ENCODE results near the gene MINK1. TPM values are rescaled to one million over a fixed set of nuclear protein-coding genes. Genes with fewer than 3 reads are reported as not detected.
"Not testable (repeated sequence)": the region's sequence is repeated elsewhere in the genome, so short reads cannot be mapped to it uniquely, and the experiment has no call there.

Gene MINK1
- total RNA-seq, 1 experiment from 2014 or later = 160 TPM

DNA sequence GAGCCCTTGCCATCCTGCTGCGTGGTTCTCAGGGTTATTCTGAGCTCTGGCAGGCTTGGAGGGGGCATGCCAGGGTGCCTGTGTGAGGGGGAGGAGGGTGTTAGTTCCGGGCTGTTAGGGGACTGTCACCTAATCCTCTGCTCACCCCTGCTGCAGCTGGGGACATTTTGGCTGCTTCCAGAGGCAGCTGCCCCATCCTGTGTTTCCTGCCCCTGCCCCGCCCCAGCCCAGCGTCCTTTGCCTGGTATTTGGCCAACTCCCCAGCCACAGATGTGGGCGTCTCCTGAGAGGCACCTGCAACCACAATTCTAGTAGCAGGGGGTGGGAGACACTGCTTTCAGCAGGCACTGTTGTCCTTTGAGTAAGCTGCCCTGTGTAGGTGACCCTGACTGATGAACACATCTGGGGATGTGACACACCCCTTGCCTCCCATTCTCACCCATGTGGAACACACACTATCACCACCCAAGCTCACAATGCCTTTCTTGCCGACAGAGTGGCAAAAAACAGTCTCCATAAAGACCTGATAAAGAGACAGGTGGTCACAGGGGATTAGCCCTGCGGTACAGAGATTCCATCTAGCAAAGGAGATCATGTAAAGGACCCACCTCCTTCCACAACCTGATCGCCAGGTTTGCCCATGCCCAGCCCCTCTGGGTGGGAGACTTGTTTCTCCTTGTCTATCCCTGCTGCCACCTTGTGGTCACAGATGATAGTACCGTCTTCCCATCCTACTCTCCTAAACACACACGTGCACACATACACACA, 70.1 kb downstream of the MINK1 start, which contains the start of gene CHRNE:
CHRNE (minus strand) TSS at position 48 of the 768 bp plus-strand sequence; CDS start at position 13, 35 bp downstream.
- Histone ChIP-seq H3K4me3 (no peak within 1 kb of the TSS), H3K27ac (0 out of 2 replicates have a peak within 1 kb of the TSS, but pooled peaks have one; percentile 7), H3K9me2 (ENCODE audit: insufficient read depth) (no peaks in the 10 kb centered on the region), H3K79me2 (ENCODE audit: low read depth) (no peaks in the 10 kb centered on the region), H2AFZ (no peak within 1 kb of the TSS), H3K4me1 (replicated peaks; ENCODE audit: insufficient read depth) (peaks cover 13% of the 10 kb centered on the region), H3K9me3 (ENCODE audit: insufficient read depth, low read depth) (no peaks in the 10 kb centered on the region), H3K4me2 (peak within 1 kb of the TSS; percentile 56), H3F3A (ENCODE audit: insufficient read depth, low read depth) (peaks cover 24% of the 10 kb centered on the region; the same call in 1 of the 2 replicates), H3K36me3 (ENCODE audit: low read depth) (no peaks in the 10 kb centered on the region), H3K27me3 (ENCODE audit: insufficient read depth, low read depth) (no peaks in the 10 kb centered on the region), H4K20me1 (ENCODE audit: insufficient read depth) (no peaks in the 10 kb centered on the region)
- POLR2A ChIA-PET (ENCODE audit: unreplicated experiment) = interaction anchor here (0.6 kb wide), 1 partner anchor 317 kb away, joined by 5 read pairs; no protein-coding TSS in a partner anchor
- intact Hi-C loops (cut with micrococcal nuclease; ENCODE audit: unreplicated experiment) = loop anchor here (1.0 to 10.0 kb wide), 5 partner anchors 84 to 478 kb away; partner anchors contain the start of genes ARRB2, CAMTA2 and MED11
- peak; percentile 62 to 83 for DNase-seq
- CTCF ChIA-PET = interaction anchor here (0.6 to 1.5 kb wide), 6 partner anchors 20 to 193 kb away, joined by 3 to 6 read pairs (median 3); partner anchors contain the start of gene PSMB6
- TF ChIP-seq, protein P1, sequence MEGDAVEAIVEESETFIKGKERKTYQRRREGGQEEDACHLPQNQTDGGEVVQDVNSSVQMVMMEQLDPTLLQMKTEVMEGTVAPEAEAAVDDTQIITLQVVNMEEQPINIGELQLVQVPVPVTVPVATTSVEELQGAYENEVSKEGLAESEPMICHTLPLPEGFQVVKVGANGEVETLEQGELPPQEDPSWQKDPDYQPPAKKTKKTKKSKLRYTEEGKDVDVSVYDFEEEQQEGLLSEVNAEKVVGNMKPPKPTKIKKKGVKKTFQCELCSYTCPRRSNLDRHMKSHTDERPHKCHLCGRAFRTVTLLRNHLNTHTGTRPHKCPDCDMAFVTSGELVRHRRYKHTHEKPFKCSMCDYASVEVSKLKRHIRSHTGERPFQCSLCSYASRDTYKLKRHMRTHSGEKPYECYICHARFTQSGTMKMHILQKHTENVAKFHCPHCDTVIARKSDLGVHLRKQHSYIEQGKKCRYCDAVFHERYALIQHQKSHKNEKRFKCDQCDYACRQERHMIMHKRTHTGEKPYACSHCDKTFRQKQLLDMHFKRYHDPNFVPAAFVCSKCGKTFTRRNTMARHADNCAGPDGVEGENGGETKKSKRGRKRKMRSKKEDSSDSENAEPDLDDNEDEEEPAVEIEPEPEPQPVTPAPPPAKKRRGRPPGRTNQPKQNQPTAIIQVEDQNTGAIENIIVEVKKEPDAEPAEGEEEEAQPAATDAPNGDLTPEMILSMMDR (conservative IDR thresholded peaks at IDR 0.05) = peak; percentile 94
- no peak for TF ChIP-seq EZH2 (IDR thresholded peaks at IDR 0.05; ENCODE audit: low read depth)
- BruUV-seq (replicated peaks) = no TSS peak

DNA sequence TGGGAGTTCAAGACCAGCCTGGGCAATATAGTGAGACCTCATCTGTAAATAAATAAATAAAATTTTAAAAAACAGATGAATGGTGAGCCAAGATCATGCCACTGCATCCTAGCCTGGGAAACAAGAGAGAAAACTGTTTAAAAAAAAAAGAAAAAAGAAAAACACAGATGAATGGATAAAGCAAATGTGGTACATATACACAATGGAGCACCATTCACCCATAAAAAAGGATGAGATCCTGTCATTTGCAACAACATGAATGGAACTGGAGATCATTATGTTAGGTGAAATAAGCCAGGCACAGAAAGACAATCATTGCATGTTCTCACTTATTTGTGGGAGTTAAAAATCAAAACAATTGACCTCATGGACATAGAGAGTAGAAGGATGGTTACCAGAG, 73.5 kb downstream of the MINK1 start:
- BruUV-seq (replicated peaks); H3K9me3 ChIP-seq (ENCODE audit: insufficient read depth, low read depth); H2AFZ ChIP-seq; H3K27me3 ChIP-seq (ENCODE audit: insufficient read depth, low read depth); H4K20me1 ChIP-seq (ENCODE audit: insufficient read depth); H3K9me2 ChIP-seq (ENCODE audit: insufficient read depth); H3K36me3 ChIP-seq (ENCODE audit: low read depth); CTCF ChIA-PET; H3K27ac ChIP-seq; H3K4me2 ChIP-seq; DNase-seq; H3K79me2 ChIP-seq (ENCODE audit: low read depth); H3K4me3 ChIP-seq: not testable (repeated sequence)
- Histone ChIP-seq H3K4me1 (replicated peaks; ENCODE audit: insufficient read depth) (peaks cover 29% of the 10 kb centered on the region), H3F3A (ENCODE audit: insufficient read depth, low read depth) (peaks cover 39% of the 10 kb centered on the region; the same call in 1 of the 2 replicates)
- intact Hi-C loops (cut with micrococcal nuclease; ENCODE audit: unreplicated experiment) = loop anchor here (5.0 to 10.0 kb wide), 2 partner anchors 269 to 482 kb away; no protein-coding TSS in a partner anchor
- POLR2A ChIA-PET (ENCODE audit: unreplicated experiment) = interaction anchor here (0.6 kb wide), 1 partner anchor 187 kb away, joined by 3 read pairs; no protein-coding TSS in a partner anchor

DNA sequence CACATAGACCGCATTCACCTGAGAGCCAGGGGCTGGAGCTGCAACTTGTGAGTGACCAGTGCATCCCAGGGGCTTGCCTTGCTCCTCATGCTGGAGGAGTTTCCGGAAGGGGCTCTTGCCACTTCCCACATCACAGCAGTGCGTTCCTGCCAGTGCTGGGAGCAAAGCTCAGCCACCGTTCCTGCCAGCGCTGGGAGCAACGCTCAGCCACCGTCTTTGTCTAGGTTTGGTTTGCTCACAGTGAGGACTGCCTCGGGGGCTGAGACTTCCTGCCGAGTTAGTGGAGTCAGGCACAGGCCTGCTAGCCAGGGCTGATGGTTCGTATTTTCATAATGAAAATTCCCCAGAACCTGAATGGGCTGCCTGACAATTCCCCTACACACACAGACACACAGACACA, 75.2 kb downstream of the MINK1 start:
- no peaks in the 10 kb centered on the region for H3K9me2 ChIP-seq (ENCODE audit: insufficient read depth)
- H3F3A ChIP-seq (ENCODE audit: insufficient read depth, low read depth) = peaks cover 23% of the 10 kb centered on the region; the same call in 1 of the 2 replicates
- no peak for DNase-seq
- no peaks in the 10 kb centered on the region for H3K36me3 ChIP-seq (ENCODE audit: low read depth)
- H3K4me1 ChIP-seq (replicated peaks; ENCODE audit: insufficient read depth) = peaks cover 20% of the 10 kb centered on the region
- H3K4me2 ChIP-seq = no peak overlapping the region
- no peak overlapping the region for H3K4me3 ChIP-seq
- no peaks in the 10 kb centered on the region for H4K20me1 ChIP-seq (ENCODE audit: insufficient read depth)
- no peaks in the 10 kb centered on the region for H3K27me3 ChIP-seq (ENCODE audit: insufficient read depth, low read depth)
- TF ChIP-seq EZH2 (IDR thresholded peaks at IDR 0.05; ENCODE audit: low read depth) = no peak
- TF ChIP-seq, protein P1 (conservative IDR thresholded peaks at IDR 0.05) = no peak
- H3K79me2 ChIP-seq (ENCODE audit: low read depth) = no peaks in the 10 kb centered on the region
- H2AFZ ChIP-seq = no peak overlapping the region
- no TSS peak for BruUV-seq (replicated peaks)
- POLR2A ChIA-PET (ENCODE audit: unreplicated experiment) = interaction anchor here (0.6 to 1.9 kb wide), 6 partner anchors 32 to 1528 kb away, joined by 3 to 20 read pairs (median 6); partner anchors contain the start of genes RNF167, SLC25A11 and SPAG7
- no peak overlapping the region for H3K27ac ChIP-seq
- H3K9me3 ChIP-seq (ENCODE audit: insufficient read depth, low read depth) = no peaks in the 10 kb centered on the region
- intact Hi-C loops (cut with micrococcal nuclease; ENCODE audit: unreplicated experiment) = loop anchor here (2.0 to 10.0 kb wide), 3 partner anchors 40 to 484 kb away; partner anchors contain the start of gene PFN1
- CTCF ChIA-PET = interaction anchor here (0.6 to 1.8 kb wide), 9 partner anchors 32 to 316 kb away, joined by 3 to 16 read pairs (median 6); partner anchors contain the start of genes RNF167, SLC25A11 and SPAG7

All from PC-9 (cell line).